CD4-positive, alpha-beta T cell treated with Interleukin-10 for 1 hour (primary cell): Measurements from ENCODE around the gene COL25A1.
"Not testable (repeated sequence)": the region's sequence is repeated elsewhere in the genome, so short reads cannot be mapped to it uniquely, and the experiment has no call there.

Experiments
- DNase-seq: peaks from one replicate; pipeline ENCODE4 v3.0.0-alpha.2; 2020

The COL25A1 gene

DNA sequence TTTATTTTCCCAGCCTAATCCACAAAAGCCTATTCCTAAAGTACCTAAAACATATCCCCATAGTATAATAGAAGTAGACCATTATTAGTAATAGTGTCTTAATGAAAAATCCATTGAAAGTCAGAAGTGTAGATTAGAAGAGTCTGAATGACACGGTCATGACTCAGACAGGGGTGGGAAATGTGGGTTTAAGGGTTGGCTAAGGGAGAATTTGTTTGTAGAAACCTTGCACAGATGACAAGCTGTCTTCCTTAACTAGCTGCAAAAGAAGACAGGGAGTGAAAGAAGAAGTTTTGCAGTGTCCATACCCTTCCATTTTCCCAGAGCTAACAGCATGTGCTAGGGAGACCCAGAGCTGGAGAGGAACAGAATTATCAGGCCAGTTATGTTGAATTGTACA lies 296.9 kb downstream of the COL25A1 start:
- DNase-seq, result no peak

DNA sequence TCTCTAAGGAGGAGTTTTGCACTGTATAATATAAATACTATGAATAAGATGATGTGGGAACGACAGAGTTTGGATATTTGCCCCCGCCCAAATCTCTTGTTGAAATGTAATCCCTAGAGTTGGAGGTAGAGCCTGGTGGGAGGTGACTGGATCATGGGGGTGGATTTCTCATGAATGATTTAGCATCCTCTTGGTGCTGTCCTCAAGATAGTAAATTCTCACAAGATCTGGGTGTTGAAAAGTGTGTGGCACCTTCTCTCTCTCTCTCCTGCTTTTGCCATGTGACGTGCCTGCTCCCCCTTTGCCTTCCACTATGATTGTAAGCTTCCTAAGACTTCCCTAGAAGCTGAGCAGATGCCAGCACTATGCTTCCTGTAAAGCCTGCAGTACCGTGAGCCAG lies 298.0 kb downstream of the COL25A1 start:
- DNase-seq, result no peak

DNA sequence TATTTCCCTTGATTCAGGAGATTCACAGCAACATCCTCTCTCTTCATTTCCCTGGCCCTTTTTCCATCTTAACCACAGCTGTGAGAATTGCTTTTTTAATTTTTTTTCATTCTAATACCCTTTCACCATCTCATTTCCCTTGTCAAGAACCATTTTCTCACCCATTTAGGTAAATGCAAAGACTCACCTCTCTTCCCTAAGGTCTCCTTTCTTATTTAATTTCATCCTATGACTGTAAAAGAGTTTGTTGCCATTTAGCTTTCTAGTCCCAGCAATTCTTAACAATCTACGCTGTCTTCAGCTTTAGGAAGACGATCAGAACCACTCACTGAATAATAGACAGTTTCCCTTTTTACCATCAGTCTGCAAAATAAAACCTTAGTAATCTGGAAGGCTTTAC lies 298.5 kb downstream of the COL25A1 start:
- no peak for DNase-seq

DNA sequence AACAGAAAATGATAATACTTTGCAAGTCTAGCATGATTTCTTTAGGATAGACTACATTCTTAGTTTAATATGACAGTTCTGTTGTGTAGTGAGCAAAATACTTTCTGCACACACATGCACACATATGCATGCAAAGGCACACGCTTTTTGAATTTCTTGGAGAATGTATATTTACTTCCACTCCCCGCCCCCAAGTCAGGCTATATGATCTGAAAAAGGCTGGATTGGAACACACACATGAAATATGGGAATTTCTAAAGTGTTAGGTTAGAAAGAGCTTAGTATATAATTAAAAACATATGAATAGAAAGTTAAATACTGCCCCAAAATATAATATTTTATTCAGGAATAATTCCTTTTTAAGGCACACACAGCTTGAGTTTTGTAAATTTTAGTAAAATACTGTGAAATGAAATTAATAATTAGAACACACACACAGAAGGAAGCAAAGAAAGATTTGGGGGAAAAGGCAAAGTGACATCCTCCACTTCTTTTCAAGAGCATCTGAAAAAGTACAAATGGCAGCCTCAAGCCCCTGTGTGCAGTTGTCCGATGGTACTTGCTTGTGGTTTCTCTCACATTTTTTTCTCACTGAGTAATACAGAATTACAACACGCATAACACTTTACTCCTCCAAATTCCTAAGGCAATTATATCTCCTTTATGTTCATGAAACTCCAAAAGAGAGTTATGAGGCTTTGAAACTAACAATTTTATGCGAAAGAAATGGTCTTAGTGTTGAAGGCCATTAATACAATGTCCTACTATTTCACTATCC lies 310.7 kb downstream of the COL25A1 start:
- no peak for DNase-seq

DNA sequence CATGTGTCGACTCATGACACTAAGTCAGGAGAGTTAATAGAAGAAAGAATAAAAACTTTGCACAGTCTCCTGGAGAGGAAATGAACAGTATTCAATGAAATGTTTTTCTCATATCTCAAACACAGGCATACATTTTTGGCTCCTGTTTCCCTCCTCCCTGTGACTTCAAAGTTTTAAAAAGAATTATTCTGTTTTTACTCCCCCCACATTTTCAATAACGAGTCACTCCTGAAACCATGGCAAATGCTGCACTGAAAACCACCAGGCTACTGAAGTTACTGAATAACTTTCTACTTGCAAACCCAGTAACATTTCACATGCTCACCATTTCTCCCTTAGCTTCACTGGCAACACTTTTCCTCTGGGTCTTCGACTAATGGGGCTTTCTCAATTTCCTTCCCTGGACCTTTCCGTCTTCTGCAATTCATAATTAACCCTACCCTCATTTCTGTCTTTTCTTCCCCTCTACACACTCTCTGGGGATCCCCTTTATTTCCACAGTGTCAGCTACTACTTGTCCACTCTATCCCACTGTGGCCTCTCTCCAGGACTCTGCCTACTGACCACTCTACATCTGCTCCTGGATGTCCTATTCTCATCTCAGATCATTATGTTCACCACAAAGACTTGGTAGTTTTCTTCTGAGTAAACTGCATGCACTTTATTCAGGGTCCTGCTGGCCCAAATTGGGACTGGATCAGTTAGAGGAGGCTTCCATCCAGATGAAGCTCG lies 313.8 kb downstream of the COL25A1 start:
- DNase-seq, result no peak

DNA sequence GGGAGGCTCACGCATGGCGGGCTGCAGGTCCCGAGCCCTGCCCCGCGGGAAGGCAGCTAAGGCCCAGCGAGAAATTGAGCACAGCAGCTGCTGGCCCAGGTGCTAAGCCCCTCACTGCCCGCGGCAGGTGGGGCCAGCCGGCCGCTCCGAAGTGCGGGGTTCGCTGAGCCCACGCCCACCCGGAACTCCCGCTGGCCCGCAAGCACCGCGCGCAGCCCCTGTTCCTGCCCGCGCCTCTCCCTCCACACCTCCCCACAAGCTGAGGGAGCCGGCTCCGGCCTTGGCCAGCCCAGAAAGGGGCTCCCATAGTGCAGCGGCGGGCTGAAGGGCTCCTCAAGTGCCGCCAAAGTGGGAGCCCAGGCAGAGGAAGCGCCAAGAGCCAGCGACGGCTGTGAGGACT lies 318.0 kb downstream of the COL25A1 start:
- not testable (repeated sequence) for DNase-seq

DNA sequence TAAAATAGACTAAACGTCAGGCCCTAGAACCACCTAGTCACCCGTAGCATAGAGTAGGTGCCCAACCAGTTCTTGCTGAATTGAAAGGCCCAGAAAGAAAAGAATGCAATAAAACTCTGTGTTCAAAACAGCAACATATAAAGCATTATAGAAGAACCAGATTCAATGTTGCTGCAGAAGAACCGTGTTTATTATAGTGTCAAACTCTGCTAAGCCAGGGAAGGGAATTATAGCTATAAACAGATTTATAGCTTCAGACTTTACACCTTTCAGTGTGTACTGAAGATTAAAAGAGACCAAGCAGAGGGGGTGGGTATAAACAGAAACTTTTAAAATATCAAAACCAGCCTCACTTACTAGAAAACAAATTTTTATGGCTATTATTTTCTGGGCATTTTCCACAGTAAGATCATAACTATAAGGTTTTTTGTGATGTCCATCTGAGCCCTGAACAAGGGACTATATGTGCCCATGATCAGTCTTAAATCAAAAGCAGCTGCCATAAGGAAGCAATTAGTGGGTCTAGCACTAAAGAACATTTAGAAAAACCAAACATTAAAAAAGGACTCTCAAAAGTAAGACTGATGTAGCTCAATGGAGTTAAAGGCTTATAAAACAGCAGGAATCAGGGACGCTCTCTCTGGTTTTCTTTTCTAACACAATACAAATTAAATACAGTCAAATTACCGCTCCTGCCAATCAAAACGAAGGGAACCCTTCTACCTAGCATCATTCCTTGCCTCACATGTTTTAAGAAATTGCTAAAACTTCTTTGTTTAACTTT lies 319.9 kb downstream of the COL25A1 start:
- no peak for DNase-seq

DNA sequence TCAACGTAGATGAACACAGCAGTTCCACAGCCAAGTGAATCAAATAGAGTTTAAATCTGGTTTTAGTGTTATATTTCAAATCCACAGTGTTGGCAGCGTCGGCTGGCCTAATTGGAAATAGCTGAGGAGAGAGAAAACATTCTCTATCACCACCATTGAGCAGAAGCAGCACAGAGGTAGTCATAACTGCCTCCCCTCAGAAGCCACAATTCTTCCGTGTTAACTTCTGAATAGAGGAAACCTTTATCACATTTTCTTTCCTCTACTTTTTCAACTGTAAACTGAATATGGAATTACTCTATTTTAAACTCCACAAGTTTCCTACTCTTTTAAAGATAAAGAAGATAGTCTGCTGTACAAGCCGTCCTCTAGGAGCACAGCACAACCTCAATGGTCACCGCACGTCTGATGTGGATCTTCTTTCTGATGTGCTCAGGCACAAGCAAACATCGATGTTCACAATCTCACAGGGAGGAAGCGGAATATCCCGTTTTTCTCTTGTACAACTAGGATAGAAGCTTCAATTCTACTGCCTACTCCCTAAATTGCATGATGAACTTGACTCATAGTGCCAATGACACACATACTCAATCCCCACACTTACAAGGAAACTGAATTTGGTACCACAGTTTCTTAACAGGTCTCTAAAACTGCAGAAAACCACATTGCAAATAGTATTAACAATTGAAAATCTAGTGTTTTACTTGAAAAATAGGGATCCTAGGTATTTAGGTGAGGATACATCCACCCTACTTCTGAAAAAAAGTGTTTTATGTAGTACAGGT lies 321.8 kb downstream of the COL25A1 start:
- no peak for DNase-seq

DNA sequence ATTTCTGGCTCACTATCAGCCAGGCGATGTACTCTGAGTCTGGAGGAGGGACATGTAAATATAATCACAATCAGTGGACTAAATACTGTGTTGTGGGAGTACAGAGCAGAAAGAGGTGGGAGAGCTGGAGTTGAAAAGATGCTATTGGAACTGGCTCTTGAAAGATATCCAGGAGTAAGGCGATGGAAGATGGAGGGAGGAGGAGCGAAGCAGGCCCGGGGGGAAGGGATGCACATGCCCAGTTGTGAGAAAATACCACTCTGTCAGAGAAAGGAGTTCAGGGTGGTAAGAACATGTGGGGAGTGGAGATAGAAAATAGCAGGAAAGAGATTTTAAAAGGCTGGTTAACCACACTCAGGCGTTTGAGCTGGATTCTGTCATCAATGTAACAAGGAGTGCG lies 322.7 kb downstream of the COL25A1 start:
- no peak for DNase-seq

DNA sequence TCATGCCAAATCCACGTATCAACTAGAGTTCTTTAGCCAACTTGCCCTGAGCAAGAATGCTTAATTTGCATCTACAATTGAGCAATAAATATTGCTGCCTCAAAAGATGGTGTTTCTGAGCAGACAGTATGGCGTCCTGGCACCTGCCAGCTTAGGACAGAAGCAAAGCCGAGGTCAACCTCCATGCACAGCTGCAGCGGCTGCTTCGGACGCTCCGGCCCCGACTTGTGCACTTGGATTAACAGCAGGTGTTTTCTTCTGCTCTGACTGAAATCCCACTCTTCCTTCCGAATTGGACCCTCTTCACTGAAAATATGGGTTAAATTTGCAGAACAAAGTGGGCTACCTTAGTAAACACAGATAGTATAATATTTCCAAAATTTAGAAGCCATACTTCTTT lies 324.4 kb downstream of the COL25A1 start:
- DNase-seq, result no peak

DNA sequence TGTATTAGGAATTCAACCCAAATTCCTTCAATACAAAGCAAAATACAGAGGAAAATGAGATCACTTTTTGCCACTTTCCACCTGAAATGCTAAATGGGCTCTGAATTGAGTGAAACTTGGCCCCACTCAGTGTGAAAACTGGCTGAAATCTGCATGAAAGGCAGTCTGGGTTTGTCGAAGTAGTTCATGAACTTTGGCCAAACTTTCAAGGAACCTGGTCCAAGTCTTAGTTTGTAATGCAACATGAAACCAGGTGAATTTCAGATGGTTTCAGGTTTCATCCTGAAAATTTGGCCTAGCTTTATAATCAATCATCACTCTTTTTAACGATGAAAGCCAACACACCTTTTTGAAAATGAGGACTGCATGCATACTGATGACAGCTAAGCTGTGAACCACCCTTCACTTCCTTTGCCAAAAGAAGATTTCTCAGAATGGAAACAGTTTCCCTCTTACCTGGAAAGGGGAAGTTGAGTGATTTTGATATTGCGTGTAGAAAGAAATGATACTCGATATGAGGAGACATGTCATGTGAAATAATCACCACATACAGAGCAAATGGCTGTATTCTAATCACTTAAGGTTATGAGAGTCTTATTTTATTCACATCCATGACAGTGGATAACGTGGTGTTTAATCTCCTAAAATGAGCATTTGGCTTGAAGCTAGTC lies 329.7 kb downstream of the COL25A1 start:
- no peak for DNase-seq

DNA sequence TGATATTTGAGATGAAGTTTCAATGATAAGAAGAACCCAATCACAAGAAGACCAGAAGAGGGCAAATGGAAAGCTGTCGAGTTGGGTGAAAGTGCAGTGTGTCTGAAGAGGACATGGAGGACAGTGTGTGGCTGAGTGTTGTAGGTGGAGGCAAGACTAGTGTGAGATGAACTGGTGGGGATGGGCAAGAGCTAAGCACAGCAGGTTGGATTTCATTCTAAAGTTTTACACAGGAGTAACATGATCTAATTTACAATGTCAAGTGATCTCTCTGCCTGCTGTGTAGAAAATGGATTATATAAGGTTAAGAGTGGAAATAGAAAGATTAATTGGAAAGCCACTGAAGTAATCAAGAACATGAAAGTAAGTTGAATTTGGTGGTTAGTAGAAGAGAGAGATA lies 331.0 kb downstream of the COL25A1 start:
- DNase-seq, result no peak

DNA sequence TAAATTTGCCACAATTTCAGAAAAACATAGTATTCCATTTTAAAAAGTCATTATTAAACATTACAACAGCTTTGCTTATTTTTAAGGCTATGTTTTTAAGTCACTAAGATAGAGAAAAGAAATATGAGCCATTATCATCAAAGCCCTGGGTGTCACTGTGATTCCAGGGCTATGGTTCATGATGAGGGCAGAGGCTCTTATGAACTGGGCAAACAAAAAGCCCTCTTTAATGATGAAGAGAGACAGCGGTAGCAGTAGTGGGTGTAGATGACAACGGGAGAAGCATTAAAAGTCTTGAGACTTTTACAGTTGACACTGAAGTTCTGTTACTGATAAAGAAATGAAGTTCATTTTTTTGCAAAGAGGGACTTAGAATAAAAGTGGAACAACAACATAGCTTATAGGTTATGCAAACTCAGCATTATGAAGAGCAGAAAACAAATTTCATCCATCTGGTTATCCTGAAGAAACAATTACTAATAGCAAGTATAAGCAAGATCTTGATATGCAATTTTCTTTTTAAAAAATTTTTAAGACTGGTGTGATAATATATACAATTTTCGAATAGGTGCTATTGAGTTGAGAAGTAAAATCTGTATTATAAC lies 336.9 kb downstream of the COL25A1 start:
- no peak for DNase-seq

DNA sequence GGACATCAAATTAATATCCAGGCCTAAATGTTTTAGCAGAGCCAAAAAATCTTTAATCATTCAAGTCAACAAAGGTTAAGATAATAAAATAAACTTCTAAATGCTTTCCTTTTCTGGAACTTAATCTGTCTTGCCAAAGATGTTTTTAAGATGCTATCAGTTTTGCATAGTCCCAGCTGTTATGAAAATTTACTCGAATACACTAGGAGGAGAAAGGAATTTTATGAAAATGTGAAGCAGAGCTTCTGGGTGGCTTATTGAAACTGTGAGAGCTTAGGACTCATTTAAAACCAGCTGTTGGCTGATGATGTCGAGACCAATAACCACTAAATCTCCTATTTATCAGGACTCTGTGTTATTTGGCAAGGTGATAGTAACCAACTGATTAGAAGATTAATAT lies 337.4 kb downstream of the COL25A1 start:
- no peak for DNase-seq

DNA sequence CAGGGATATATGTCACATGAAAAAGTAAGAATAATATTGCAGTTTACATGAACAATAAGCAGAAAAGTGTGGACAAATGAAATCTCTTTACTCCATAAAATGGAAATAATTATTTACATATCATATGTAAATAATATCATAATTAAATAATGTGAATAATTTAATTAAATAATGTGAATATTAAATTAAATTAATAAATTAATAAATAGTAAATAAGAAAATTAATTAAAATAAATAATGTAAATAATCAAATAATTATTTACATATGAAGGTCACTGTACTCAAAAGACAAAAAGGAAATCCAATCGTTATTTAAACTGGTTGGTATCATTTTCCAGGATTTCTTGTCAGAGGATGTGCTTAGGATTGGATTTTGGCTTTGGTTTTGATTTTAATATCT lies 338.5 kb downstream of the COL25A1 start:
- no peak for DNase-seq

DNA sequence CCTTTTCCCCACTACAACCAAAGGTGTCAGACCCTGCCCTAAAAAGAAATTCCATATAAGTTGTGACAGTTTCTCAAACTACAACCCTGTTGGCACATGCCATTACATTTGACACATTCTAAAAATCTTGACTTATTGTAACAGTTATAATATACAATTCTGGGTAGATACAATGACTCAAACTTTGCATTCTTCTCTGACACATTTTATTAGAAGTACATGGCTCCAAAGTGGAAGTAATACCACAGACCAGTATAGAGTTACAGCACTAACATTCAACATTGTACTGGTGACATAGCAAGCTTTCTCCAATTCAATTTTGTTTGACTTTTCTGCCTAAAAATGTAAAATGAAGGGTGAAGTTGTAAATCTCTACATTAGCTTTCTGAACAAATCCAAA lies 343.0 kb downstream of the COL25A1 start:
- no peak for DNase-seq

DNA sequence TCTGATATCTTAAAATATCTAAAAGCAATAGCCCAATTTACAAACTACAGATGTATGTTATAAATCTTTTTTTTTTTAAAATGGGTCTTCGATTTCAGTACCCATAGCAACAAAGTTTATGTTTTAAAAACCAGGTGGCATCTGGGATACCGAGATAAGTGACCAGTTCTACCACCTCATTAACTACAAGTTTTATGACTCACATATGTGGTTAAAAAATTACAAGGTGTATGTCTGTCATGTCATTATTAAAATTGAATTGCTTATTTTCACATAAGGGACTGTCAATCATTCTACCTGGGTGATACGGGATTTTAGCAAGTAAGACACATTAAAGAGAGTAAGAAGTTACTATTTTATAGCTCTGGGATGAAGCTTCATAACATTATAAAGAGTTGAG lies 347.6 kb downstream of the COL25A1 start:
- DNase-seq, result no peak

DNA sequence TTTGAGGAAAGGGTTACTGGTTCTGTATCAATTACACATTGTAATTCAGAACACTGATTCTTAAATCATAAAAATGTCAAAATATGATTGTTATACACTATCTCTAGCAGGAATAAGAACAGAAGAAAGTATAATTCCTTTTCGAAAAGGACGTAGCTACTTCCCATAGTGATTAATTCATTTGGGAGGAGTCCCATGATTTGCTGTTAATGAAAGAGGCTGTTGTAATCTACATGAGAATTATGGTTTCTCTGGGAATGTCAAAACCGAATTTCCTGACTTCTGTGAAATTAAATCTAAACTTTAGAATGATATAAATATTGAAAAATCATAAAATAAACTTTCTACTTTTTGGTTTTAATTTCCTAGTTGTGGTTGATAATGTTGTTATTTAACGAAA lies 348.5 kb downstream of the COL25A1 start:
- no peak for DNase-seq

DNA sequence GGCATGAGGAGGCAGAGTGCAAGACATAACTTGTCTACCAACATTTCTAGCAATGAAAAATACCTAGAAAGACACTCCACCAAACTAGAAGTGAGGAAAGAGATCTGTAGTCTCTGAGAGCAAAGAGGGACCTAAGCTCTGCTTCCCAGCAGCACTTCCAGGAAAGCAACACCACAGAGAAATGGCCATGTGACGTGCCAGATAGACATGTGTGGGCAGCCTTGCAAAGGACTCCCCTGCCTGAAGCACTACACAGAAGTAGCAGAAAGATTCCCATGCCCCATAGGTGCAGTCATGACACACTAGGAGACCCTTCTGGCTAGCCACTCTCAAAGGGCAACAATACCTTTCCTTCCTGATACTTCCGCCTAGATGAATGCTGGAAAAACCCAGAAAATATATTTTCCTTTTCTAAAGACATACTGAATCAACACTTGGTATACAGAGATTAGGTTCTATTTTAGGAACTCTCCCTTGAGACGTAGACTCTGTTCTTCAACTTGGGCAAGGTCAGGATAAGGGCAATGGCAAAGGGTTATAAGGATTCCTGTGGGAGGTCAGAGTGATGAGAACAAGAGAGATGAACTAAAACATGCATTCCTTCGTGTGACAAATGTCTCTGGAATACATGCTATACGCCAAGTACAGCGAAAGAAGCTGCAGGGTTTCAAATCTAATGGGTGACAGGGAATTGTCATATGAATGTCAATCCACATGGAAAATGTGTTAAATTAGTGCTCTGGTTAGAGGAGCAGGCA lies 352.1 kb downstream of the COL25A1 start:
- DNase-seq, result no peak

DNA sequence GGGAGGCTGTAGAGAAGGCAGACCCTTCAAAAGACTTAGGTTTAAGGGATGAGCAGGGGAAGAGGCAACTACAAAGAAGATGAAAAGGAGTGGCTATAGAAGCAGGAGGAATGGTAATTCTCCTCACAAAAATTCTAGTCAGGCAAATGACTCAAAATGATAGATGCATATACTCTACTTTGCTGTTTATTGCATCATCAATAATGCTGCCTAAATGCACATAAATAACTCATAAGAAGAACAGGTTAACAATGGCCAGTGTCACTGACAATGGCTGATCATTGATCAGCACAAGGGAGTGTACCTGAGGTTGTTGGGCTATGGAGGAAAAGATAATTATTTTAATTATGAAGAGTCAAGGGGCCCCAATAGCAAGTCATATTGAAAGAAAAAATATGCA lies 354.9 kb downstream of the COL25A1 start:
- DNase-seq, result no peak

DNA sequence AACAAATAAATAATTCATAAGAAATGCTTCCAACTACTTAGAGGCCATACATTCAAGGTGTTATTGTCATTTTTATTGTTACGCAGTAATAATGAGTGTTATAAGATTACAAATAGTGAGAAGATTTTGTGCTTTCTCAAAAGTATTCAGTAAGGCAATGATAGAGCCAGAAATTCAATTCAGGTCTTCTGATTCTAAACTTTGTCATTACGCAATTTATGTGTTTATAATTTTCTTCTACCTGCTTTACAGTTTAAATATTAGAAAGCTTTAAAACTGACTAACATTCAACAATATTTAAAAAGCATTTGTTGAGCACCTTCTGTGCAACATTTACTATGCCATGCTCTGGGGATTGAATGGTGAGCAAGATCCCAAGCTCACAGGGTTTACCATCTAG lies 356.2 kb downstream of the COL25A1 start:
- DNase-seq, result no peak
